Stomach (tissue), 4 donors: ENCODE measurements around the gene NEDD9.

Source experiments
- POLR2AphosphoS5 ChIP-seq, 3 donors: sonication (generic); formaldehyde crosslinking; IDR thresholded peaks; one replicate each; pipeline ENCODE4 v1.6.1; 2016; ENCODE audit warnings: antibody characterized with exemption in 3 of 3
- TF ChIP-seq, protein P1 (sequence below), 7 experiments: fragments of 450-650 bp in 4 of 7; fragments of 200-600 bp in 3 of 7; sonication (generic) in 3 of 7; IDR thresholded peaks; one replicate each; pipeline ENCODE4 v1.5.1; 2016 to 2019; ENCODE audit warnings: antibody characterized with exemption in 7 of 7, control low read depth in 2 of 7, mild to moderate bottlenecking in 1 of 7

DNA sequence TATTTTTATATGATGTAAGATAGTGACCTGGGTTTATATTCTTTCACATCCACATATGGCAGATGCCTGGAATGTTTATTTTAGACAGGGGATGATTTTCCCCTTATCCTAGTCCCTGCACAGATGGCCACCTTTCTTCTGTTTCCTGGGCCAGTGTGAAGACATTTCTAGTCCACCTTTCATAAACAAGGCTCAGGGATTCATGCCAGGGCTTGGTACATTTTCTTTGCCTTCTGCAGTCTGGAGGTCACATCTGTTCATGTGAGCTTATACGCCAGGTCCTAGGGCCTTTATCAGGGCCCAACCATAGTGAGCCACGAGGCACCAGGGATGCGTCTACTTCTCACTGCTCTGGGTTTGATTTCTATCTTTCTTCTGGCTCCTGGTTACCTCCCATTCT, 82.9 kb downstream of the NEDD9 start:
- TF ChIP-seq, protein P1, sequence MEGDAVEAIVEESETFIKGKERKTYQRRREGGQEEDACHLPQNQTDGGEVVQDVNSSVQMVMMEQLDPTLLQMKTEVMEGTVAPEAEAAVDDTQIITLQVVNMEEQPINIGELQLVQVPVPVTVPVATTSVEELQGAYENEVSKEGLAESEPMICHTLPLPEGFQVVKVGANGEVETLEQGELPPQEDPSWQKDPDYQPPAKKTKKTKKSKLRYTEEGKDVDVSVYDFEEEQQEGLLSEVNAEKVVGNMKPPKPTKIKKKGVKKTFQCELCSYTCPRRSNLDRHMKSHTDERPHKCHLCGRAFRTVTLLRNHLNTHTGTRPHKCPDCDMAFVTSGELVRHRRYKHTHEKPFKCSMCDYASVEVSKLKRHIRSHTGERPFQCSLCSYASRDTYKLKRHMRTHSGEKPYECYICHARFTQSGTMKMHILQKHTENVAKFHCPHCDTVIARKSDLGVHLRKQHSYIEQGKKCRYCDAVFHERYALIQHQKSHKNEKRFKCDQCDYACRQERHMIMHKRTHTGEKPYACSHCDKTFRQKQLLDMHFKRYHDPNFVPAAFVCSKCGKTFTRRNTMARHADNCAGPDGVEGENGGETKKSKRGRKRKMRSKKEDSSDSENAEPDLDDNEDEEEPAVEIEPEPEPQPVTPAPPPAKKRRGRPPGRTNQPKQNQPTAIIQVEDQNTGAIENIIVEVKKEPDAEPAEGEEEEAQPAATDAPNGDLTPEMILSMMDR (IDR thresholded peaks at IDR 0.05), result no peak
- TF ChIP-seq POLR2AphosphoS5 (IDR thresholded peaks at IDR 0.05), result no peak
